HFFc6 (cell line): Measurements from ENCODE around the gene UQCR11. TPM values are rescaled to one million over a fixed set of nuclear protein-coding genes. Genes with fewer than 3 reads are reported as not detected.

Source experiments
- DNase-seq: peaks from one replicate; pipeline ENCODE4 v3.0.0-alpha.2; 2018
- H3K27ac Mint-ChIP-seq: 2 replicates; pipeline ENCODE4 v1.8.0; 2020; ENCODE audit warnings: mild to moderate bottlenecking, mixed read lengths
- H3K27me3 Mint-ChIP-seq: 2 replicates; pipeline ENCODE4 v1.8.0; 2021; ENCODE audit warnings: mild to moderate bottlenecking, moderate library complexity, mixed read lengths; ENCODE audit not compliant: insufficient read depth
- H3K36me3 Mint-ChIP-seq: 2 replicates; pipeline ENCODE4 v1.8.0; 2021; ENCODE audit warnings: low read depth, mixed read lengths
- H3K4me1 Mint-ChIP-seq: 2 replicates; pipeline ENCODE4 v1.8.0; 2020; ENCODE audit warnings: low read depth, mixed read lengths
- H3K4me3 Mint-ChIP-seq: 2 replicates; pipeline ENCODE4 v1.8.0; 2020; ENCODE audit warnings: mild to moderate bottlenecking, moderate library complexity, mixed read lengths
- H3K9me3 Mint-ChIP-seq: 2 replicates; pipeline ENCODE4 v1.8.0; 2020; ENCODE audit warnings: mild to moderate bottlenecking, mixed read lengths
- CTCF ChIP-seq: fragments of 200-600 bp; sonication (generic); IDR thresholded peaks from 2 replicates; pipeline ENCODE4 v1.5.0; 2021; ENCODE audit warnings: antibody characterized with exemption, mild to moderate bottlenecking
- total RNA-seq, 6 experiments: library from RNA; stranded (reverse); fragmentation: NEBNext Ultra II Directional; extraction: Animal tissue kit (Norgen Biotek cat#: 25700); gene quantifications; 2 replicates in 1 of 6; 3 replicates in 5 of 6; pipeline ENCODE4 v1.2.3, GENCODE V29; 2021

Gene UQCR11
- total RNA-seq, 6 experiments from 2014 or later: 178 to 319 (median 252) TPM

GRCh38 chr19:1609680-1610474 lies 4.6 kb upstream of the UQCR11 start:
- Mint-ChIP-seq H3K4me1 (peaks cover 19% of the 10 kb centered on the region), H3K4me3 (no peak overlapping the region), H3K27ac (no peak overlapping the region), H3K9me3 (no peaks in the 10 kb centered on the region), H3K27me3 (peaks cover 3% of the 10 kb centered on the region), H3K36me3 (no peaks in the 10 kb centered on the region)
- TF ChIP-seq CTCF: no peak
- DNase-seq: no peak

GRCh38 chr19:1609103-1609396 lies 3.8 kb upstream of the UQCR11 start:
- peaks cover 7% of the 10 kb centered on the region for H3K27me3 Mint-ChIP-seq
- H3K4me1 Mint-ChIP-seq: peaks cover 23% of the 10 kb centered on the region
- TF ChIP-seq CTCF: no peak
- DNase-seq: no peak
- H3K4me3 Mint-ChIP-seq: no peak overlapping the region
- no peak overlapping the region for H3K27ac Mint-ChIP-seq
- no peaks in the 10 kb centered on the region for H3K9me3 Mint-ChIP-seq
- no peaks in the 10 kb centered on the region; the same call in 1 of the 2 replicates for H3K36me3 Mint-ChIP-seq

GRCh38 chr19:1608359-1609102 lies 3.3 kb upstream of the UQCR11 start:
- Mint-ChIP-seq H3K27ac (no peak overlapping the region), H3K4me1 (peaks cover 25% of the 10 kb centered on the region), H3K9me3 (no peaks in the 10 kb centered on the region), H3K36me3 (no peaks in the 10 kb centered on the region; the same call in 1 of the 2 replicates), H3K27me3 (peaks cover 7% of the 10 kb centered on the region), H3K4me3 (no peak overlapping the region)
- DNase-seq: no peak
- TF ChIP-seq CTCF: no peak

- DNase-seq: no peak
- Mint-ChIP-seq H3K4me1 (peaks cover 25% of the 10 kb centered on the region), H3K27me3 (peaks cover 7% of the 10 kb centered on the region), H3K9me3 (no peaks in the 10 kb centered on the region), H3K36me3 (peaks cover 9% of the 10 kb centered on the region), H3K4me3 (peak overlapping the region; percentile 93), H3K27ac (peak overlapping the region; percentile 98)
- peak; percentile 29; the same call in 1 of the 2 replicates for TF ChIP-seq CTCF
Measured at GRCh38 chr19:1606138-1606651, 933 bp upstream of the UQCR11 start.

GRCh38 chr19:1602091-1602707 lies 3.1 kb downstream of the UQCR11 start:
- Mint-ChIP-seq H3K27me3 (peaks cover 7% of the 10 kb centered on the region), H3K4me1 (peaks cover 22% of the 10 kb centered on the region), H3K4me3 (no peak overlapping the region), H3K9me3 (no peaks in the 10 kb centered on the region), H3K27ac (no peak overlapping the region), H3K36me3 (peaks cover 9% of the 10 kb centered on the region)
- 0 out of 2 replicates have a peak, but pooled peaks have one; percentile 32 for TF ChIP-seq CTCF
- DNase-seq: no peak
